ENCODE results near the gene KIF12.
"Not testable (repeated sequence)": the region's sequence is repeated elsewhere in the genome, so short reads cannot be mapped to it uniquely, and the experiment has no call there.

KIF12 gene

GRCh38 chr9:114085387-114085789, 13.7 kb downstream of the KIF12 start:
- DNase-seq: no peak

- no peak for DNase-seq
These were observed 14.6 kb downstream of the KIF12 start for GRCh38 chr9:114084282-114085073.

GRCh38 chr9:114083666-114084065, 15.4 kb downstream of the KIF12 start:
- no peak for DNase-seq

GRCh38 chr9:114082763-114083412, 16.2 kb downstream of the KIF12 start:
- DNase-seq: not testable (repeated sequence)

- peak in 50 of 51 donors; percentile 12 to 97 (median 70) for DNase-seq
These were observed 16.9 kb downstream of the KIF12 start for GRCh38 chr9:114082017-114082762.

GRCh38 chr9:114081441-114082016, 17.6 kb downstream of the KIF12 start:
- DNase-seq: no peak

GRCh38 chr9:114080773-114081440, 18.2 kb downstream of the KIF12 start:
- DNase-seq: no peak

- DNase-seq: no peak
These were observed 18.8 kb downstream of the KIF12 start for GRCh38 chr9:114080195-114080772.

- no peak for DNase-seq
These were observed 20.3 kb downstream of the KIF12 start for GRCh38 chr9:114078781-114079156.

GRCh38 chr9:114078021-114078780, 20.9 kb downstream of the KIF12 start, which contains the start of gene AMBP:
Gene AMBP (minus strand): TSS chr9:114078300. CDS start chr9:114078209, 91 bp downstream.
- DNase-seq: no peak

GRCh38 chr9:114077162-114077837, 21.8 kb downstream of the KIF12 start:
- no peak for DNase-seq

- DNase-seq: no peak
These were observed 22.6 kb downstream of the KIF12 start for GRCh38 chr9:114076237-114077161.

GRCh38 chr9:114075602-114076001, 23.5 kb downstream of the KIF12 start:
- DNase-seq: no peak

- peak in 29 of 51 donors; percentile 4 to 62 (median 32) for DNase-seq
These were observed 26.6 kb downstream of the KIF12 start for GRCh38 chr9:114072184-114073140.

GRCh38 chr9:114071197-114071795, 27.8 kb downstream of the KIF12 start:
- DNase-seq: no peak
